HEK293T (cell line): ENCODE measurements around the gene KY.

Experiments used
- ARNT ChIP-seq: fragments of 450-650 bp; IDR thresholded peaks from 2 replicates; pipeline ENCODE4 v1.6.1; 2017; ENCODE audit warnings: mild to moderate bottlenecking
- BHLHE40 ChIP-seq: fragments of 450-650 bp; IDR thresholded peaks from 2 replicates; pipeline ENCODE4 v1.6.1; 2016; ENCODE audit warnings: mild to moderate bottlenecking, moderate library complexity, borderline replicate concordance
- CTBP1 ChIP-seq: fragments of 450-650 bp; IDR thresholded peaks from 2 replicates; pipeline ENCODE4 v1.6.1; 2016; ENCODE audit warnings: borderline replicate concordance
- ELF4 ChIP-seq: fragments of 450-650 bp; IDR thresholded peaks from 2 replicates; pipeline ENCODE4 v1.6.1; 2017; ENCODE audit warnings: antibody characterized with exemption
- FOXA1 ChIP-seq: fragments of 450-650 bp; IDR thresholded peaks from 2 replicates; pipeline ENCODE4 v1.6.1; 2016; ENCODE audit warnings: mild to moderate bottlenecking
- FOXK2 ChIP-seq: fragments of 450-650 bp; IDR thresholded peaks from 2 replicates; pipeline ENCODE4 v1.6.1; 2016; ENCODE audit warnings: mild to moderate bottlenecking
- FOXM1 ChIP-seq: fragments of 450-650 bp; IDR thresholded peaks from 2 replicates; pipeline ENCODE4 v1.6.1; 2017; ENCODE audit warnings: mild to moderate bottlenecking, borderline replicate concordance
- NFRKB ChIP-seq: fragments of 450-650 bp; IDR thresholded peaks from 2 replicates; pipeline ENCODE4 v1.6.1; 2016; ENCODE audit warnings: mild to moderate bottlenecking, moderate library complexity
- SP1 ChIP-seq: fragments of 450-650 bp; IDR thresholded peaks from 2 replicates; pipeline ENCODE4 v1.6.1; 2017
- SUZ12 ChIP-seq: fragments of 450-650 bp; IDR thresholded peaks from 2 replicates; pipeline ENCODE4 v1.6.1; 2016; ENCODE audit warnings: mild to moderate bottlenecking
- TARDBP ChIP-seq: fragments of 450-650 bp; IDR thresholded peaks from 2 replicates; pipeline ENCODE4 v1.6.1; 2016
- ZNF384 ChIP-seq: fragments of 450-650 bp; IDR thresholded peaks from 2 replicates; pipeline ENCODE4 v1.6.1; 2016
- TF ChIP-seq, protein P1 (sequence below): fragments of 450-650 bp; IDR thresholded peaks from 2 replicates; pipeline ENCODE4 v1.6.1; 2016

DNA sequence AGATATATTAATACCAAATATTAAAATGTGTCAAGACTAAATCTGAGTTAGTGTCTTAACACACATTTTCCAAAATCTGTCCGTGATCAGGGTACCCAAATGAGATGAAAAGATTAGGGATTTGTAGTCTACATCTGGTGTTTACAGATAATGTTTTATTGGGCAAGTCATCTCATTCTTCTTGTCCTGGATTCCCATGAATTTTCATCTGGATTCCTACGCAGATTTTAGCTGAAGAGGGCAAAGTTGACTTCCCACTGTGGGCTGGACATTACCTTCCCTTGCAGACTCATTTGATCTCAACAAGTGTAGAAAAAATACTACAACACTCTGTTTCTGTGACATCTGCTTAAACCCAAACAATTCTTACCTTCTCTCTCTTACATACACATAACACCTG is 85.8 kb downstream of the KY start:
- no peak for TF ChIP-seq ELF4
- TF ChIP-seq TARDBP, result no peak
- no peak for TF ChIP-seq FOXA1
- no peak for TF ChIP-seq SUZ12
- TF ChIP-seq ARNT, result no peak
- no peak for TF ChIP-seq BHLHE40
- TF ChIP-seq SP1, result no peak
- TF ChIP-seq FOXM1, result no peak
- no peak for TF ChIP-seq ZNF384
- TF ChIP-seq, protein P1, sequence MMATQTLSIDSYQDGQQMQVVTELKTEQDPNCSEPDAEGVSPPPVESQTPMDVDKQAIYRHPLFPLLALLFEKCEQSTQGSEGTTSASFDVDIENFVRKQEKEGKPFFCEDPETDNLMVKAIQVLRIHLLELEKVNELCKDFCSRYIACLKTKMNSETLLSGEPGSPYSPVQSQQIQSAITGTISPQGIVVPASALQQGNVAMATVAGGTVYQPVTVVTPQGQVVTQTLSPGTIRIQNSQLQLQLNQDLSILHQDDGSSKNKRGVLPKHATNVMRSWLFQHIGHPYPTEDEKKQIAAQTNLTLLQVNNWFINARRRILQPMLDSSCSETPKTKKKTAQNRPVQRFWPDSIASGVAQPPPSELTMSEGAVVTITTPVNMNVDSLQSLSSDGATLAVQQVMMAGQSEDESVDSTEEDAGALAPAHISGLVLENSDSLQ, result no peak
- no peak for TF ChIP-seq FOXK2
- no peak for TF ChIP-seq NFRKB
- TF ChIP-seq CTBP1, result no peak
